Measurements from ENCODE around the gene INPP5K. TPM values are rescaled to one million over a fixed set of nuclear protein-coding genes. Genes with fewer than 3 reads are reported as not detected.

INPP5K gene
- total RNA-seq, 1 experiment from 2014 or later: 29.4 TPM

DNA sequence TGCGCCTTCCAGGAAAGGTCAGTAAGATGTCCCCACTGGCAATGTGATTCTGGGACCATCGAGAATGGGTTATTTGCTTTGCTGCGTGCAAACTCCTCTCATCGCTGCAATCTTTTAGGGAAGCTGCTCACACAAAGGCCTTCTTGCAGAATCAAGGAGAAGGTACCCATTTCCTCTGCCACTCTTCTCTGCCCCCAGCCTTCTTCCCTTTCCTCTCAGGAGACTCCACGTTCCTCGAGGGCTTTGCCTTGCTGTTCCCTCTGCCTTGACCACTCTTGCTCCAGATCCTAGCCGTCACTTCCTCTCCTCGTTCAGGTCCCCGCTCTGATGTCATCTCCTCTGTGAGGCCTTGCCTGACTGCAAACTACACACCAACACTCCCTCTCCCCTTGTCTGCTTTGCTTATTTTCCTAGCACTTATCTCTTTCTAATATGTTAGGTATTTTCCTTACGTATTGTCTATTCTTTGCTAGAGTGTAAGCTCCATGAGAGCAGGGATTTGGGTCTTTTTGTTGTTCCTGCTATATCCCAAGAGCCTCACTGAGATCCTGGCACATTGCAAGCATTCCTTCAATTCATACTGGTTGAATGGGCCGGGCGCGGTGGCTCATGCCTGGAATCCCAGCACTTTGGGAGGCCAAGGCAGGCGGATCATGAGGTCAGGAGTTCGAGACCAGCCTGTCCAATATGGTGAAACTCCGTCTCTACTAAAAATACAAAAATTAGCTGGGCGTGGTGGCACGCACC, 55.0 kb downstream of the INPP5K start:
- H4K5ac ChIP-seq (ENCODE audit: insufficient read length, low read depth, low read length): no peak overlapping the region

More for the DNA sequence above, 55.0 kb downstream of the INPP5K start:
- Histone ChIP-seq H3K27ac (ENCODE audit: insufficient read length, low read depth, low read length) (no peak overlapping the region), H2BK20ac (ENCODE audit: low read depth, low read length, poor library complexity, severe bottlenecking) (no peak overlapping the region), H2AK5ac (ENCODE audit: insufficient read length, low read length) (no peak overlapping the region), H3K4me2 (ENCODE audit: insufficient read depth, insufficient read length, low read length) (no peak overlapping the region), H3K9ac (ENCODE audit: extremely low read depth, insufficient read length, low read length) (no peak overlapping the region), H2BK120ac (ENCODE audit: low read depth, low read length, poor library complexity, severe bottlenecking) (no peak overlapping the region), H3K27me3 (ENCODE audit: insufficient read depth, low read length) (no peaks in the 10 kb centered on the region), H3K23ac (ENCODE audit: insufficient read length, low read depth, low read length) (no peak overlapping the region), H3K79me2 (ENCODE audit: insufficient read depth, low read length) (no peaks in the 10 kb centered on the region), H3K18ac (ENCODE audit: insufficient read length, low read depth, low read length) (no peak overlapping the region), H2AFZ (ENCODE audit: low read length) (no peak overlapping the region), H2BK15ac (ENCODE audit: low read depth, low read length) (no peak overlapping the region), H3K56ac (ENCODE audit: insufficient read length, low read depth, low read length) (no peak overlapping the region), H3K79me1 (ENCODE audit: insufficient read depth, low read depth, low read length, poor library complexity, severe bottlenecking) (no peaks in the 10 kb centered on the region), H3K4me1 (ENCODE audit: insufficient read depth, low read length) (no peaks in the 10 kb centered on the region; the same call in 1 of the 2 replicates), H4K20me1 (ENCODE audit: control insufficient read depth, insufficient read depth, insufficient read length) (no peaks in the 10 kb centered on the region), H3K4ac (ENCODE audit: low read depth, low read length) (no peak overlapping the region), H3K14ac (ENCODE audit: insufficient read depth, low read length) (no peak overlapping the region), H2BK5ac (ENCODE audit: insufficient read length, low read length) (no peak overlapping the region), H4K8ac (replicated peaks; ENCODE audit: insufficient read length, low read depth, low read length) (no peak overlapping the region), H3K9me3 (ENCODE audit: control insufficient read depth, low read depth, low read length) (no peaks in the 10 kb centered on the region), H4K91ac (ENCODE audit: insufficient read length, low read depth, low read length) (no peak overlapping the region), H3K23me2 (ENCODE audit: insufficient read length, low read depth, low read length, poor library complexity, severe bottlenecking) (no peaks in the 10 kb centered on the region), H2BK12ac (ENCODE audit: insufficient read length, low read depth, low read length) (no peak overlapping the region), H3T11ph (ENCODE audit: low read length) (no peak overlapping the region)
- no peaks in the 10 kb centered on the region; a peak in 1 of 5 replicates for H3K9me3 Mint-ChIP-seq
- H3K4me1 Mint-ChIP-seq: peaks cover 8% of the 10 kb centered on the region in 2 experiments
- no peak for DNase-seq
- no peak for TF ChIP-seq CTCF (conservative IDR thresholded peaks at IDR 0.05)
- no peaks in the 10 kb centered on the region; the same call in none of the 2 replicates for H3K27me3 Mint-ChIP-seq (ENCODE audit: low read depth)
- H3K36me3 Mint-ChIP-seq (ENCODE audit: insufficient read depth in 1 of 3, low read depth in 3 of 3): peaks cover 1 to 40% (median 7%) of the 10 kb centered on the region in 3 experiments; a peak in 4 of 7 replicates
- H3K4me3 Mint-ChIP-seq: no peak overlapping the region
- H3K27ac Mint-ChIP-seq: peak overlapping the region in 1 of 3 experiments; percentile 23; a peak in 2 of 7 replicates
- no CpG with 5 or more reads among the region's 18 CpGs for whole genome bisulfite sequencing (ENCODE audit: extremely low coverage, insufficient read length, low lambda C conversion rate)

Data from H9 (cell line).